Smooth muscle cell (in vitro differentiated cells): ENCODE measurements around the gene TOP1. TPM values are rescaled to one million over a fixed set of nuclear protein-coding genes. Genes with fewer than 3 reads are reported as not detected.

Experiments
- DNase-seq: peaks from one replicate; lab custom pipeline; 2025; ENCODE audit not compliant: unreplicated experiment; lab: John Stamatoyannopoulos, UW
- H2AFZ ChIP-seq: fragments of 200-600 bp; sonication (generic); 2 replicates; pipeline ENCODE4 v1.6.0; 2016; ENCODE audit warnings: antibody characterized with exemption, low read depth, mild to moderate bottlenecking
- H3F3A ChIP-seq: fragments of 200-600 bp; sonication (generic); 2 replicates; pipeline ENCODE4 v1.6.0; 2017; ENCODE audit warnings: antibody characterized with exemption, low read depth
- H3K27ac ChIP-seq: fragments of 200-600 bp; sonication (generic); 2 replicates; pipeline ENCODE4 v1.5.1; 2016; ENCODE audit warnings: low read depth, mild to moderate bottlenecking
- H3K27me3 ChIP-seq: fragments of 200-600 bp; sonication (generic); 2 replicates; pipeline ENCODE4 v1.6.1; 2016; ENCODE audit warnings: low read depth, mild to moderate bottlenecking
- H3K36me3 ChIP-seq: fragments of 200-600 bp; sonication (generic); 2 replicates; pipeline ENCODE4 v1.5.1; 2016; ENCODE audit warnings: low read depth
- H3K4me1 ChIP-seq: fragments of 200-600 bp; sonication (generic); 2 replicates; pipeline ENCODE4 v1.5.1; 2016; ENCODE audit warnings: low read depth
- H3K4me2 ChIP-seq: fragments of 200-600 bp; sonication (generic); 2 replicates; pipeline ENCODE4 v1.6.0; 2016; ENCODE audit warnings: mild to moderate bottlenecking
- H3K4me3 ChIP-seq: fragments of 200-600 bp; sonication (generic); 2 replicates; pipeline ENCODE4 v1.5.1; 2016; ENCODE audit warnings: mild to moderate bottlenecking
- H3K79me2 ChIP-seq: fragments of 200-600 bp; sonication (generic); 2 replicates; pipeline ENCODE4 v1.6.0; 2016; ENCODE audit warnings: low read depth, mild to moderate bottlenecking
- H3K9ac ChIP-seq: fragments of 200-600 bp; sonication (generic); 2 replicates; pipeline ENCODE4 v1.6.0; 2016; ENCODE audit warnings: low read depth
- H3K9me3 ChIP-seq: fragments of 200-600 bp; sonication (generic); replicated peaks from 2 replicates; pipeline ENCODE4 v1.5.1; 2016; ENCODE audit warnings: low read depth
- H4K20me1 ChIP-seq: fragments of 200-600 bp; sonication (generic); 2 replicates; pipeline ENCODE4 v1.6.0; 2016; ENCODE audit warnings: low read depth
- CTCF ChIP-seq: fragments of 200-600 bp; sonication (generic); IDR thresholded peaks from 2 replicates; pipeline ENCODE4 v1.5.1; 2017; ENCODE audit warnings: borderline replicate concordance, mild to moderate bottlenecking, antibody characterized with exemption; ENCODE audit not compliant: insufficient read depth, poor library complexity, severe bottlenecking
- WGBS: methylation state at CpG from one replicate; pipeline ENCODE4 v1.1.7; 2016; ENCODE audit warnings: low lambda C conversion rate; 5-methylcytosine and 5-hydroxymethylcytosine counted together
- polyA plus RNA-seq: library from polyadenylated mRNA; unstranded; fragments of >200 nt; fragmentation: Nextera tagmentation; extraction: Ambion mirVana; gene quantifications from 2 replicates; pipeline ENCODE4 v1.2.1, GENCODE V29; 2016
- total RNA-seq: library from RNA; depleted of rRNA; stranded (reverse); fragments of >200 nt; gene quantifications from 2 replicates; pipeline ENCODE4 v1.2.3, GENCODE V29; 2014

TOP1 gene
- total and polyA plus RNA-seq, 2 experiments from 2014 or later: 17.0 to 28.6 TPM

- WGBS: 80% methylated on average over 10 of the region's 10 CpGs
- H3K9me3 ChIP-seq: no peaks in the 10 kb centered on the region
- H3K9ac ChIP-seq: no peak overlapping the region
- no peak for TF ChIP-seq CTCF
- H3K4me3 ChIP-seq: no peak overlapping the region
- H3K4me2 ChIP-seq: peak overlapping the region; percentile 12
- no peaks in the 10 kb centered on the region for H3K36me3 ChIP-seq
- H3K4me1 ChIP-seq: peaks cover 16% of the 10 kb centered on the region
- no peak overlapping the region for H3K27ac ChIP-seq
- peaks cover 76% of the 10 kb centered on the region for H4K20me1 ChIP-seq
- DNase-seq: no peak
- H3K79me2 ChIP-seq: peaks cover 81% of the 10 kb centered on the region
- H2AFZ ChIP-seq: no peak overlapping the region
- no peaks in the 10 kb centered on the region for H3K27me3 ChIP-seq
- peaks cover 6% of the 10 kb centered on the region for H3F3A ChIP-seq
Measured at GRCh38 chr20:41140226-41141133, 111.9 kb downstream of the TOP1 start.

- no peaks in the 10 kb centered on the region for H3K9me3 ChIP-seq
- peaks cover 16% of the 10 kb centered on the region for H3K4me1 ChIP-seq
- H4K20me1 ChIP-seq: peaks cover 84% of the 10 kb centered on the region
- DNase-seq: no peak
- TF ChIP-seq CTCF: no peak
- H2AFZ ChIP-seq: no peak overlapping the region
- no peaks in the 10 kb centered on the region for H3K27me3 ChIP-seq
- H3K27ac ChIP-seq: peak overlapping the region; percentile 0
- WGBS: 44% methylated on average over 8 of the region's 8 CpGs
- no peaks in the 10 kb centered on the region for H3F3A ChIP-seq
- H3K4me3 ChIP-seq: no peak overlapping the region
- peaks cover 89% of the 10 kb centered on the region for H3K79me2 ChIP-seq
- no peaks in the 10 kb centered on the region for H3K36me3 ChIP-seq
- peak overlapping the region; percentile 12 for H3K4me2 ChIP-seq
- H3K9ac ChIP-seq: no peak overlapping the region
Measured at GRCh38 chr20:41141153-41141815, 112.7 kb downstream of the TOP1 start.

GRCh38 chr20:41142245-41142644 lies 113.6 kb downstream of the TOP1 start:
- Histone ChIP-seq H3K4me1 (peaks cover 16% of the 10 kb centered on the region), H3K9ac (no peak overlapping the region), H3K27me3 (no peaks in the 10 kb centered on the region), H3K9me3 (no peaks in the 10 kb centered on the region), H3K4me2 (no peak overlapping the region), H3K36me3 (no peaks in the 10 kb centered on the region), H3K27ac (no peak overlapping the region), H3K79me2 (peaks cover 98% of the 10 kb centered on the region), H3K4me3 (no peak overlapping the region), H4K20me1 (peaks cover 93% of the 10 kb centered on the region), H2AFZ (no peak overlapping the region), H3F3A (no peaks in the 10 kb centered on the region)
- no peak for TF ChIP-seq CTCF
- WGBS: 98% methylated on average over 4 of the region's 4 CpGs
- no peak for DNase-seq
